CD4-positive, alpha-beta T cell (primary cell): ENCODE results near the gene TMEM117. TPM values are rescaled to one million over a fixed set of nuclear protein-coding genes. Genes with fewer than 3 reads are reported as not detected.

Source experiments
- ATAC-seq: fragments of 200-7000 bp; cut with Tn5 transposase; one replicate; pipeline ENCODE4 v1.10.0; 2022; ENCODE audit warnings: mild to moderate bottlenecking; ENCODE audit not compliant: poor library complexity
- CTCF ChIA-PET: fragments of 350-600 bp; sonication (Branson Sonifier 250); formaldehyde crosslinking; loops from one replicate; lab custom pipeline; 2021; ENCODE audit warnings: antibody characterized with exemption, inconsistent platforms; lab: Charles Lee
- POLR2A ChIA-PET: fragments of 350-600 bp; sonication (Branson Sonifier 250); formaldehyde crosslinking; loops from one replicate; lab custom pipeline; 2021; ENCODE audit warnings: antibody characterized with exemption, inconsistent platforms; lab: Charles Lee
- DNase-seq, 14 experiments: peaks; one replicate each; pipeline ENCODE4 v3.0.0-alpha.2; 2013 to 2020; ENCODE audit warnings: mixed read lengths in 2 of 14
- H3K27ac ChIP-seq, 2 donors: one replicate each; pipeline versions ENCODE4 v1.5.1 to v1.7.0; 2013; ENCODE audit warnings: low read length in 2 of 2, low read depth in 1 of 2, mild to moderate bottlenecking in 1 of 2
- H3K27me3 ChIP-seq, 2 experiments: 1 replicate in 1 of 2; 2 replicates in 1 of 2; pipeline versions ENCODE4 v1.6.1 to v1.7.0; 2013; ENCODE audit warnings: low read length in 2 of 2, control low read depth in 1 of 2, mild to moderate bottlenecking in 1 of 2, moderate library complexity in 1 of 2; ENCODE audit not compliant: insufficient read depth in 2 of 2, control insufficient read depth in 1 of 2
- H3K36me3 ChIP-seq: one replicate; pipeline ENCODE4 v1.6.1; 2013; ENCODE audit warnings: low read length, control low read depth; ENCODE audit not compliant: insufficient read depth
- H3K4me1 ChIP-seq: one replicate; pipeline ENCODE4 v1.6.1; 2013; ENCODE audit warnings: low read length, control low read depth; ENCODE audit not compliant: insufficient read depth
- H3K4me3 ChIP-seq: one replicate; pipeline ENCODE4 v1.5.1; 2013; ENCODE audit warnings: mild to moderate bottlenecking, low read length, moderate library complexity
- H3K9me3 ChIP-seq, 2 experiments: 1 replicate in 1 of 2; 2 replicates in 1 of 2; pipeline versions ENCODE4 v1.6.1 to v1.7.0; 2013; ENCODE audit warnings: low read length in 2 of 2, mild to moderate bottlenecking in 2 of 2, control low read depth in 1 of 2, moderate library complexity in 1 of 2; ENCODE audit not compliant: control insufficient read depth in 1 of 2, insufficient read depth in 1 of 2
- H3K27ac Mint-ChIP-seq: one replicate; pipeline ENCODE4 v1.8.0; 2020; ENCODE audit warnings: mixed read lengths
- H3K27me3 Mint-ChIP-seq: one replicate; pipeline ENCODE4 v1.8.0; 2021; ENCODE audit warnings: mixed read lengths
- H3K36me3 Mint-ChIP-seq: one replicate; pipeline ENCODE4 v1.8.0; 2021; ENCODE audit warnings: low read depth, mixed read lengths
- H3K4me1 Mint-ChIP-seq: one replicate; pipeline ENCODE4 v1.8.0; 2021; ENCODE audit warnings: low read depth, mixed read lengths
- H3K4me3 Mint-ChIP-seq: one replicate; pipeline ENCODE4 v1.8.0; 2020; ENCODE audit warnings: mild to moderate bottlenecking, mixed read lengths
- H3K9me3 Mint-ChIP-seq: one replicate; pipeline ENCODE4 v1.8.0; 2020; ENCODE audit warnings: mixed read lengths
- intact Hi-C, 2 experiments: fragments of 100-400 bp; cut with DNase I in 1 of 2; cut with micrococcal nuclease in 1 of 2; formaldehyde crosslinking; loops; one replicate each; pipeline versions ENCODE4 v1.15.1 to v1.9.0; 2023 to 2025; cut with DNase I, micrococcal nuclease
- total RNA-seq, 174 experiments: library from RNA in 2 of 174; stranded (reverse) in 2 of 174; gene quantifications; one replicate each; pipeline ENCODE4 v1.2.3 and lab custom pipeline; 2021 to 2026
- TF ChIP-seq, protein P1 (sequence below): fragments of 200-600 bp; IDR thresholded peaks from one replicate; pipeline ENCODE4 v1.8.0; 2022; ENCODE audit warnings: antibody characterized with exemption, mild to moderate bottlenecking

Gene TMEM117
- total RNA-seq, 2 experiments from 2014 or later = 3.4 to 4.4 TPM

DNA sequence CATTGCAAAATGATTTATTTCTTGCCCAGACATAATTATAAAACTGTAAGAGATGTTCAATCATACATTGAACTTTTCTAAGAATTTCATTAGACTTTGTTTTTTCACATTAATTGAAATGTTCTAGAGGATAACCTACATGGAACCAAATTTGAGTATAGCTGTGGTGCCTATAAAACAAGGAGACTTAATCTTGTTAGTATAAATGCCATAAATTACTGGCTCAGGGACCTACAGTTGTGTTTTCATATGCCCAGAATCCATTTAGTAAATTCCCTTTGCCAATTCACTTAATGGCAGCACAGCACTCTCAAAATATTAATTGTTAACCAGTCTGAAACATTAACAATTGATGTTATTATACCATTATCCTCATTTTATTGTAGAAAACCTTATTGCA, 551.7 kb downstream of the TMEM117 start:
- no peak for DNase-seq
- TF ChIP-seq, protein P1, sequence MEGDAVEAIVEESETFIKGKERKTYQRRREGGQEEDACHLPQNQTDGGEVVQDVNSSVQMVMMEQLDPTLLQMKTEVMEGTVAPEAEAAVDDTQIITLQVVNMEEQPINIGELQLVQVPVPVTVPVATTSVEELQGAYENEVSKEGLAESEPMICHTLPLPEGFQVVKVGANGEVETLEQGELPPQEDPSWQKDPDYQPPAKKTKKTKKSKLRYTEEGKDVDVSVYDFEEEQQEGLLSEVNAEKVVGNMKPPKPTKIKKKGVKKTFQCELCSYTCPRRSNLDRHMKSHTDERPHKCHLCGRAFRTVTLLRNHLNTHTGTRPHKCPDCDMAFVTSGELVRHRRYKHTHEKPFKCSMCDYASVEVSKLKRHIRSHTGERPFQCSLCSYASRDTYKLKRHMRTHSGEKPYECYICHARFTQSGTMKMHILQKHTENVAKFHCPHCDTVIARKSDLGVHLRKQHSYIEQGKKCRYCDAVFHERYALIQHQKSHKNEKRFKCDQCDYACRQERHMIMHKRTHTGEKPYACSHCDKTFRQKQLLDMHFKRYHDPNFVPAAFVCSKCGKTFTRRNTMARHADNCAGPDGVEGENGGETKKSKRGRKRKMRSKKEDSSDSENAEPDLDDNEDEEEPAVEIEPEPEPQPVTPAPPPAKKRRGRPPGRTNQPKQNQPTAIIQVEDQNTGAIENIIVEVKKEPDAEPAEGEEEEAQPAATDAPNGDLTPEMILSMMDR = no peak
- H3K27ac ChIP-seq = no peak overlapping the region
- no peak overlapping the region for H3K4me3 ChIP-seq
- no peaks in the 10 kb centered on the region for H3K27me3 ChIP-seq
- CTCF ChIA-PET = no interaction called here
- H3K4me1 ChIP-seq = no peaks in the 10 kb centered on the region
- no peaks in the 10 kb centered on the region for H3K9me3 ChIP-seq
- Mint-ChIP-seq H3K36me3 (no peaks in the 10 kb centered on the region), H3K9me3 (no peaks in the 10 kb centered on the region), H3K4me1 (no peaks in the 10 kb centered on the region), H3K27me3 (no peaks in the 10 kb centered on the region), H3K4me3 (no peak overlapping the region), H3K27ac (no peak overlapping the region)
- intact Hi-C loops = no loop called here
- no peaks in the 10 kb centered on the region for H3K36me3 ChIP-seq
- no peak for ATAC-seq
- POLR2A ChIA-PET = no interaction called here

- TF ChIP-seq, protein P1 = no peak
- no peaks in the 10 kb centered on the region for H3K9me3 Mint-ChIP-seq
- no peak for DNase-seq
- intact Hi-C loops = no loop called here
- Histone ChIP-seq H3K27me3 (no peaks in the 10 kb centered on the region), H3K9me3 (no peaks in the 10 kb centered on the region), H3K36me3 (no peaks in the 10 kb centered on the region), H3K4me3 (no peak overlapping the region), H3K4me1 (no peaks in the 10 kb centered on the region), H3K27ac (no peak overlapping the region)
- ChIA-PET CTCF (no interaction called here), POLR2A (no interaction called here)
- H3K4me3 Mint-ChIP-seq = no peak overlapping the region
- H3K27ac Mint-ChIP-seq = no peak overlapping the region
- H3K36me3 Mint-ChIP-seq = no peaks in the 10 kb centered on the region
- H3K27me3 Mint-ChIP-seq = no peaks in the 10 kb centered on the region
- ATAC-seq = no peak
- no peaks in the 10 kb centered on the region for H3K4me1 Mint-ChIP-seq
Measured at GRCh38 chr12:44389038-44389437, 553.2 kb downstream of the TMEM117 start.

DNA sequence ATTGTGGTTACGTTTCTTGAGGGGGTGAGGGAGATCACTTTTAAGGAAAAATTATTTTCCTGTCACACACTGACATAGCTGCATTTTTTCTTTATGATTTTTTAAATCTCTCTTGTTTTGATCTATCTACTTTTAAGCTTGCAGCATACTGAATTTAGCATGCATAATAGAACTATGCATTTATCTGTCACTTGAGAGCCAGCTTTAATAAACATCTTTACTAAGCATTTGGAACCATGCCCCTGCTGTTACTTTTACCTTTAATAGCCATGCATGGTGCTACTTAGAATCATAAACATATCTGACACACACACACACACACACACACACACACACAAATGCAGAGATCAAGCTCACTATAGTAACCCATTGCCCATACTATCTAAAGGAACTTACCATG, 554.0 kb downstream of the TMEM117 start:
- Histone ChIP-seq H3K36me3 (no peaks in the 10 kb centered on the region), H3K27ac (no peak overlapping the region), H3K4me3 (no peak overlapping the region), H3K27me3 (no peaks in the 10 kb centered on the region), H3K4me1 (no peaks in the 10 kb centered on the region), H3K9me3 (no peaks in the 10 kb centered on the region)
- Mint-ChIP-seq H3K4me1 (no peaks in the 10 kb centered on the region), H3K9me3 (no peaks in the 10 kb centered on the region), H3K27ac (no peak overlapping the region), H3K36me3 (no peaks in the 10 kb centered on the region), H3K4me3 (no peak overlapping the region), H3K27me3 (no peaks in the 10 kb centered on the region)
- TF ChIP-seq, protein P1 = no peak
- intact Hi-C loops = no loop called here
- ChIA-PET POLR2A (no interaction called here), CTCF (no interaction called here)
- DNase-seq (no peak), ATAC-seq (no peak)
